ENCODE data around the gene CNTN2. TPM values are rescaled to one million over a fixed set of nuclear protein-coding genes. Genes with fewer than 3 reads are reported as not detected.

Gene CNTN2
- total RNA-seq, 1 donor from 2014 or later: under 0.01 TPM

- no peaks in the 10 kb centered on the region for H3K36me3 ChIP-seq (ENCODE audit: control insufficient read depth, insufficient read depth, low read length)
- peaks cover 38% of the 10 kb centered on the region for H3K27me3 ChIP-seq (ENCODE audit: control insufficient read depth, insufficient read depth, low read length)
- FAIRE-seq (no peak), DNase-seq (ENCODE audit: low read depth) (no peak)
- no peak for TF ChIP-seq CTCF (IDR thresholded peaks at IDR 0.05; ENCODE audit: insufficient read depth, low read length, severe bottlenecking)
- H3K4me3 ChIP-seq (ENCODE audit: low read depth, low read length): no peak overlapping the region
These were observed 758 bp upstream of the CNTN2 start for GRCh38 chr1:205041998-205042910.

- Histone ChIP-seq H3K36me3 (ENCODE audit: control insufficient read depth, insufficient read depth, low read length) (no peaks in the 10 kb centered on the region), H3K27me3 (ENCODE audit: control insufficient read depth, insufficient read depth, low read length) (peaks cover 40% of the 10 kb centered on the region), H3K4me3 (ENCODE audit: low read depth, low read length) (no peak overlapping the region)
- DNase-seq (ENCODE audit: low read depth): no peak
- no peak for FAIRE-seq
- no peak for TF ChIP-seq CTCF (IDR thresholded peaks at IDR 0.05; ENCODE audit: insufficient read depth, low read length, severe bottlenecking)
These were observed 854 bp downstream of the CNTN2 start for GRCh38 chr1:205043866-205044265.

- Histone ChIP-seq H3K27me3 (ENCODE audit: control insufficient read depth, insufficient read depth, low read length) (peaks cover 37% of the 10 kb centered on the region), H3K4me3 (ENCODE audit: low read depth, low read length) (no peak overlapping the region), H3K36me3 (ENCODE audit: control insufficient read depth, insufficient read depth, low read length) (no peaks in the 10 kb centered on the region)
- TF ChIP-seq CTCF (IDR thresholded peaks at IDR 0.05; ENCODE audit: insufficient read depth, low read length, severe bottlenecking): no peak
- DNase-seq (ENCODE audit: low read depth): no peak
- FAIRE-seq: no peak
These were observed 1.7 kb downstream of the CNTN2 start for GRCh38 chr1:205044741-205045140.

- TF ChIP-seq CTCF (IDR thresholded peaks at IDR 0.05; ENCODE audit: insufficient read depth, low read length, severe bottlenecking): no peak
- DNase-seq (ENCODE audit: low read depth) (no peak), FAIRE-seq (peak; percentile 28)
- Histone ChIP-seq H3K36me3 (ENCODE audit: control insufficient read depth, insufficient read depth, low read length) (no peaks in the 10 kb centered on the region), H3K27me3 (ENCODE audit: control insufficient read depth, insufficient read depth, low read length) (peaks cover 37% of the 10 kb centered on the region), H3K4me3 (ENCODE audit: low read depth, low read length) (no peak overlapping the region)
These were observed 2.1 kb downstream of the CNTN2 start for GRCh38 chr1:205045146-205045545.

GRCh38 chr1:205046870-205047269, 3.9 kb downstream of the CNTN2 start:
- H3K36me3 ChIP-seq (ENCODE audit: control insufficient read depth, insufficient read depth, low read length): no peaks in the 10 kb centered on the region
- no peak for TF ChIP-seq CTCF (IDR thresholded peaks at IDR 0.05; ENCODE audit: insufficient read depth, low read length, severe bottlenecking)
- FAIRE-seq (no peak), DNase-seq (ENCODE audit: low read depth) (no peak)
- H3K4me3 ChIP-seq (ENCODE audit: low read depth, low read length): no peak overlapping the region
- H3K27me3 ChIP-seq (ENCODE audit: control insufficient read depth, insufficient read depth, low read length): peaks cover 33% of the 10 kb centered on the region
